ENCODE results near the gene USP17L28. TPM values are rescaled to one million over a fixed set of nuclear protein-coding genes. Genes with fewer than 3 reads are reported as not detected.
"Not testable (repeated sequence)": the region's sequence is repeated elsewhere in the genome, so short reads cannot be mapped to it uniquely, and the experiment has no call there.

The USP17L28 gene, protein sequence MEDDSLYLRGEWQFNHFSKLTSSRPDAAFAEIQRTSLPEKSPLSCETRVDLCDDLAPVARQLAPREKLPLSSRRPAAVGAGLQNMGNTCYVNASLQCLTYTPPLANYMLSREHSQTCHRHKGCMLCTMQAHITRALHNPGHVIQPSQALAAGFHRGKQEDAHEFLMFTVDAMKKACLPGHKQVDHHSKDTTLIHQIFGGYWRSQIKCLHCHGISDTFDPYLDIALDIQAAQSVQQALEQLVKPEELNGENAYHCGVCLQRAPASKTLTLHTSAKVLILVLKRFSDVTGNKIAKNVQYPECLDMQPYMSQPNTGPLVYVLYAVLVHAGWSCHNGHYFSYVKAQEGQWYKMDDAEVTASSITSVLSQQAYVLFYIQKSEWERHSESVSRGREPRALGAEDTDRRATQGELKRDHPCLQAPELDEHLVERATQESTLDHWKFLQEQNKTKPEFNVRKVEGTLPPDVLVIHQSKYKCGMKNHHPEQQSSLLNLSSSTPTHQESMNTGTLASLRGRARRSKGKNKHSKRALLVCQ
- not detected in 2 replicates for total RNA-seq (2014; rRNA removed; shearing (Covaris generic); ENCODE audit: low replicate concordance)

DNA sequence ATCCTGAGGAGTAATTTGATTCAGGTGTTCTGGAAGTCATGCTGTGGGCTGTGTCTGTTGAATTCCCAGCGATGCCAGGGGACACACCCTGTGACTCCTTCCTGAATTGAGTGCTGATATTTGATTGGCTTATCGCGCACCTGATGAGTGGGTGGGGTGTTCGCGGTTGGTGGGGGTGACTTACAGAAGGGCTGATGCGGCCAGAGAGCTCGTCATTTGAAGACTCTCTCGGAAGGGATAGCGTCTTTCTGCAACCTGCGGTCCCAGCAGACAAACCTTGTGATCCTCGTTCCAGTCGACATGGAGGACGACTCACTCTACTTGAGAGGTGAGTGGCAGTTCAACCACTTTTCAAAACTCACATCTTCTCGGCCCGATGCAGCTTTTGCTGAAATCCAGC, at the start of gene USP17L28:
Gene USP17L28, plus strand, starts transcription at position 301 of the 400 bp plus-strand sequence. Its CDS starts 0 bp downstream, at position 301.
- not testable (repeated sequence) for DNase-seq, H3K27me3 ChIP-seq, H3K9me3 ChIP-seq, H3K4me3 ChIP-seq, H3K36me3 ChIP-seq

DNA sequence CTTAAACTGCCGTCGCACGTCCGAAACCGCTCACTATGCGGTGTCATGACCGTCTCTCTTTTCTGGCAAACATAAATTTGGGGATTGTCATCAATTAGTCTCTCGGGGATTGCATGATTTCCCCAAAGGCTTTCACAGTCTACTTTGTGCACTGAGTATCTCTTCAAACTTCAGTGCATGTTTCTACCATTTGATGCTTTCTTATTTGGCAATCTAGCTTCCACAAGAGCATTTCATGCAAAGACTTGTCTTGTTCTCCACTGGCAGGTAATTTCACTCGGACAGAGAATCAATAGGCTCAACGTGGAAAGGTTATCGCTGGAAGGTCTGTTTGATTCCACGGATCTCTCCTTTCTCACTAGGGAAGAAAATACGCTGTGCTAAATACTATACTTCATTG, 24.5 kb upstream of the USP17L28 start:
- H3K27me3 ChIP-seq, H3K36me3 ChIP-seq, H3K4me3 ChIP-seq, H3K9me3 ChIP-seq, DNase-seq: not testable (repeated sequence)

DNA sequence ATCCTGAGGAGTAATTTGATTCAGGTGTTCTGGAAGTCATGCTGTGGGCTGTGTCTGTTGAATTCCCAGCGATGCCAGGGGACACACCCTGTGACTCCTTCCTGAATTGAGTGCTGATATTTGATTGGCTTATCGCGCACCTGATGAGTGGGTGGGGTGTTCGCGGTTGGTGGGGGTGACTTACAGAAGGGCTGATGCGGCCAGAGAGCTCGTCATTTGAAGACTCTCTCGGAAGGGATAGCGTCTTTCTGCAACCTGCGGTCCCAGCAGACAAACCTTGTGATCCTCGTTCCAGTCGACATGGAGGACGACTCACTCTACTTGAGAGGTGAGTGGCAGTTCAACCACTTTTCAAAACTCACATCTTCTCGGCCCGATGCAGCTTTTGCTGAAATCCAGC, 23.8 kb upstream of the USP17L28 start, which contains the start of gene USP17L24:
Gene USP17L24, plus strand, starts transcription at position 301 of the 400 bp plus-strand sequence. Its CDS starts 0 bp downstream, at position 301.
- not testable (repeated sequence) for H3K9me3 ChIP-seq, H3K4me3 ChIP-seq, H3K27me3 ChIP-seq, H3K36me3 ChIP-seq, DNase-seq

DNA sequence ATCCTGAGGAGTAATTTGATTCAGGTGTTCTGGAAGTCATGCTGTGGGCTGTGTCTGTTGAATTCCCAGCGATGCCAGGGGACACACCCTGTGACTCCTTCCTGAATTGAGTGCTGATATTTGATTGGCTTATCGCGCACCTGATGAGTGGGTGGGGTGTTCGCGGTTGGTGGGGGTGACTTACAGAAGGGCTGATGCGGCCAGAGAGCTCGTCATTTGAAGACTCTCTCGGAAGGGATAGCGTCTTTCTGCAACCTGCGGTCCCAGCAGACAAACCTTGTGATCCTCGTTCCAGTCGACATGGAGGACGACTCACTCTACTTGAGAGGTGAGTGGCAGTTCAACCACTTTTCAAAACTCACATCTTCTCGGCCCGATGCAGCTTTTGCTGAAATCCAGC, 19.1 kb upstream of the USP17L28 start, which contains the start of gene USP17L25:
Gene USP17L25, plus strand, starts transcription at position 301 of the 400 bp plus-strand sequence. Its CDS starts 0 bp downstream, at position 301.
- not testable (repeated sequence) for H3K4me3 ChIP-seq, H3K9me3 ChIP-seq, DNase-seq, H3K27me3 ChIP-seq, H3K36me3 ChIP-seq

DNA sequence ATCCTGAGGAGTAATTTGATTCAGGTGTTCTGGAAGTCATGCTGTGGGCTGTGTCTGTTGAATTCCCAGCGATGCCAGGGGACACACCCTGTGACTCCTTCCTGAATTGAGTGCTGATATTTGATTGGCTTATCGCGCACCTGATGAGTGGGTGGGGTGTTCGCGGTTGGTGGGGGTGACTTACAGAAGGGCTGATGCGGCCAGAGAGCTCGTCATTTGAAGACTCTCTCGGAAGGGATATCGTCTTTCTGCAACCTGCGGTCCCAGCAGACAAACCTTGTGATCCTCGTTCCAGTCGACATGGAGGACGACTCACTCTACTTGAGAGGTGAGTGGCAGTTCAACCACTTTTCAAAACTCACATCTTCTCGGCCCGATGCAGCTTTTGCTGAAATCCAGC, 14.3 kb upstream of the USP17L28 start, which contains the start of gene USP17L26:
Gene USP17L26, plus strand, starts transcription at position 301 of the 400 bp plus-strand sequence. Its CDS starts 0 bp downstream, at position 301.
- not testable (repeated sequence) for H3K27me3 ChIP-seq, H3K4me3 ChIP-seq, H3K36me3 ChIP-seq, H3K9me3 ChIP-seq, DNase-seq

DNA sequence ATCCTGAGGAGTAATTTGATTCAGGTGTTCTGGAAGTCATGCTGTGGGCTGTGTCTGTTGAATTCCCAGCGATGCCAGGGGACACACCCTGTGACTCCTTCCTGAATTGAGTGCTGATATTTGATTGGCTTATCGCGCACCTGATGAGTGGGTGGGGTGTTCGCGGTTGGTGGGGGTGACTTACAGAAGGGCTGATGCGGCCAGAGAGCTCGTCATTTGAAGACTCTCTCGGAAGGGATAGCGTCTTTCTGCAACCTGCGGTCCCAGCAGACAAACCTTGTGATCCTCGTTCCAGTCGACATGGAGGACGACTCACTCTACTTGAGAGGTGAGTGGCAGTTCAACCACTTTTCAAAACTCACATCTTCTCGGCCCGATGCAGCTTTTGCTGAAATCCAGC, 9.6 kb upstream of the USP17L28 start, which contains the start of gene USP17L5:
Gene USP17L5, plus strand, starts transcription at position 301 of the 400 bp plus-strand sequence. Its CDS starts 0 bp downstream, at position 301.
- H3K36me3 ChIP-seq, H3K9me3 ChIP-seq, DNase-seq, H3K27me3 ChIP-seq, H3K4me3 ChIP-seq: not testable (repeated sequence)

DNA sequence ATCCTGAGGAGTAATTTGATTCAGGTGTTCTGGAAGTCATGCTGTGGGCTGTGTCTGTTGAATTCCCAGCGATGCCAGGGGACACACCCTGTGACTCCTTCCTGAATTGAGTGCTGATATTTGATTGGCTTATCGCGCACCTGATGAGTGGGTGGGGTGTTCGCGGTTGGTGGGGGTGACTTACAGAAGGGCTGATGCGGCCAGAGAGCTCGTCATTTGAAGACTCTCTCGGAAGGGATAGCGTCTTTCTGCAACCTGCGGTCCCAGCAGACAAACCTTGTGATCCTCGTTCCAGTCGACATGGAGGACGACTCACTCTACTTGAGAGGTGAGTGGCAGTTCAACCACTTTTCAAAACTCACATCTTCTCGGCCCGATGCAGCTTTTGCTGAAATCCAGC, 4.8 kb upstream of the USP17L28 start, which contains the start of gene USP17L27:
Gene USP17L27, plus strand, starts transcription at position 301 of the 400 bp plus-strand sequence. Its CDS starts 0 bp downstream, at position 301.
- not testable (repeated sequence) for H3K27me3 ChIP-seq, H3K36me3 ChIP-seq, H3K4me3 ChIP-seq, DNase-seq, H3K9me3 ChIP-seq

DNA sequence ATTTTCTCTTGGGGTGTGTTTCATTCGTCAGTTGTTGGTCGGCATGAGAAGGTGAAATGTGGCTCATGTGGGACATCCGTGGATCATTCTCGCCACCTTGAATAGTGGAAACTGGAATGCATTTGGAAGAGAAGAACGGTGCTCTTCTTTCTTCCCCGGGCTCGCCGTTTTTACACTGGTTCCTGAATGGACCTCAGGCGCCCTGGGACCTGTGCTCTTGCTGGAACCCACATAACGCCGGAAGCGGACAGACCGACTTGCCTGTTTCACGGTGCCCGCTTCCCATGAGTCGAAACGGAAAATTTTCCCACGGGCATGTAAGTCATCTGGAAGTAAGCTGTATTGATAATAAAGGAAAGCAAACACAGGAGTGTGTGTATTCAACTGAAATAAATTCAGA, 2.2 kb downstream of the USP17L28 start:
- H3K36me3 ChIP-seq, H3K9me3 ChIP-seq, H3K4me3 ChIP-seq, H3K27me3 ChIP-seq, DNase-seq: not testable (repeated sequence)

DNA sequence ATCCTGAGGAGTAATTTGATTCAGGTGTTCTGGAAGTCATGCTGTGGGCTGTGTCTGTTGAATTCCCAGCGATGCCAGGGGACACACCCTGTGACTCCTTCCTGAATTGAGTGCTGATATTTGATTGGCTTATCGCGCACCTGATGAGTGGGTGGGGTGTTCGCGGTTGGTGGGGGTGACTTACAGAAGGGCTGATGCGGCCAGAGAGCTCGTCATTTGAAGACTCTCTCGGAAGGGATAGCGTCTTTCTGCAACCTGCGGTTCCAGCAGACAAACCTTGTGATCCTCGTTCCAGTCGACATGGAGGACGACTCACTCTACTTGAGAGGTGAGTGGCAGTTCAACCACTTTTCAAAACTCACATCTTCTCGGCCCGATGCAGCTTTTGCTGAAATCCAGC, 4.6 kb downstream of the USP17L28 start, which contains the start of gene USP17L29:
Gene USP17L29, plus strand, starts transcription at position 301 of the 400 bp plus-strand sequence. Its CDS starts 0 bp downstream, at position 301.
- H3K36me3 ChIP-seq, DNase-seq, H3K4me3 ChIP-seq, H3K27me3 ChIP-seq, H3K9me3 ChIP-seq: not testable (repeated sequence)

DNA sequence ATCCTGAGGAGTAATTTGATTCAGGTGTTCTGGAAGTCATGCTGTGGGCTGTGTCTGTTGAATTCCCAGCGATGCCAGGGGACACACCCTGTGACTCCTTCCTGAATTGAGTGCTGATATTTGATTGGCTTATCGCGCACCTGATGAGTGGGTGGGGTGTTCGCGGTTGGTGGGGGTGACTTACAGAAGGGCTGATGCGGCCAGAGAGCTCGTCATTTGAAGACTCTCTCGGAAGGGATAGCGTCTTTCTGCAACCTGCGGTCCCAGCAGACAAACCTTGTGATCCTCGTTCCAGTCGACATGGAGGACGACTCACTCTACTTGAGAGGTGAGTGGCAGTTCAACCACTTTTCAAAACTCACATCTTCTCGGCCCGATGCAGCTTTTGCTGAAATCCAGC, 14.1 kb downstream of the USP17L28 start, which contains the start of gene USP17L30:
Gene USP17L30, plus strand, starts transcription at position 301 of the 400 bp plus-strand sequence. Its CDS starts 0 bp downstream, at position 301.
- H3K36me3 ChIP-seq, H3K27me3 ChIP-seq, H3K4me3 ChIP-seq, DNase-seq, H3K9me3 ChIP-seq: not testable (repeated sequence)

DNA sequence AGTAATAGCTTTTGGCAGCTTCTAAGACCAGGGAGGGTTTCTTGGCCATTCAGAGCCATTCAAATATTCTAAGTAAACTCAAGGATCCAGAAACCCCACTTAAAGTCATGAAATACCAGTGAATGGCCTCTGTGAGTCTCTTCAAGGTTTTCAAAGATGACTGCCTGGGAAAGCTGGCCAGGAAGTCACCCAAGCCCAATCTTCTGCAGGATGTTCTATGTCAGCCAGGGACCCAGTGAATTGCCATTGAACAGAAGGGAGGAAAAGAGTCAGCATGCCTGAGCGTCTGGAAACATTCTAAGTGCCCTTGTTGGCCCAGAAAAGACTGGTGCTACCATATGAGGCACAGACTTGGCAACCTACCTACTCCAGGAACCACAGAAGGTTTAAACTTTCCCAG, 31.2 kb downstream of the USP17L28 start:
- not testable (repeated sequence) for H3K9me3 ChIP-seq, H3K27me3 ChIP-seq, DNase-seq, H3K4me3 ChIP-seq, H3K36me3 ChIP-seq

DNA sequence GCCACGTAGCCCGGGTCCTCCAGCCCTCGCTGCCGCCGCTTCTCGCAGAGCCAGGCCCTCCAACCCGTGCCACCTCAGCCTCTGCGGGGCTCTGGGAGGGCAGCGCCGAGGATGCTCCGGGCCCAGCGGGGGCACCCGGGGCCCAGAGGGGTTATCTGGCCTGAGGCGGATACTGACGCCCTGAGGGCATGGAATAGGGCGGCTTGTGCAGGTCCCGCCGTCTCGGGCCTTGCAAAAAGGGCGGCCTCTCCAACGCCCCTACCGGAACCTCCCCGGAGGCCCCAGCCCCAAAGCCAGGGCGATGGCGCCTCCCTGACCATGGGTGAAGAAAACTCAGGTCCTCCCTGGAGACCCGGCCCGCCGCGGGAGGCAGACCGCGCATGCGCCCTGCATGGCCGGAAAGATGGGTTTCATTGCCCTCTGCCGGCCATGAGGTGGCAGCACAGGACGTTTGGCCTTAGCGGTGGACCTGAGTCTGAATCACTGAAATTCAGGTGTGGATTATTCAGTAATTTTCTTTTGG, 32.4 kb downstream of the USP17L28 start:
- H3K36me3 ChIP-seq, H3K4me3 ChIP-seq, H3K27me3 ChIP-seq, H3K9me3 ChIP-seq: not testable (repeated sequence)
- DNase-seq = peak; percentile 24

DNA sequence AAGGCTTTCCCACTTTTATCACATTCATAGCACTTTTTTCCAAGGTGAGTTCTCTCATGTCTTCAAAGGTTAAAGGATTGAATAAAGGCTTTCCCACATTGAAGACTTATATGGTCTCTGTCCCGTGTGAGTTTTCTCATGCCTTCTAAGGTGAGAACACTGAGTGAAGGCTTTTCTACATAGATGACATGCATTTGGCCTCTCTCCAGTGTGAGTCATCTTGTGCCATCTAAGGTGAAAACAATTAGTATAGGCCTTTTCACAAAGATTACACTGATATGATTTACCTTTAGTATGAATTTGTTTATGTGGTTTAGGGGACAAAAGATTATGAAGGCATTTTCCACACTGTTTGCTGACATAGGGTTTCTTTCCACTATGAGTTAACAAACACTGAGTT, 35.4 kb downstream of the USP17L28 start:
- no peak for DNase-seq
- Histone ChIP-seq H3K27me3 (no peaks in the 10 kb centered on the region), H3K36me3 (no peaks in the 10 kb centered on the region), H3K9me3 (no peaks in the 10 kb centered on the region), H3K4me3 (no peak overlapping the region)

DNA sequence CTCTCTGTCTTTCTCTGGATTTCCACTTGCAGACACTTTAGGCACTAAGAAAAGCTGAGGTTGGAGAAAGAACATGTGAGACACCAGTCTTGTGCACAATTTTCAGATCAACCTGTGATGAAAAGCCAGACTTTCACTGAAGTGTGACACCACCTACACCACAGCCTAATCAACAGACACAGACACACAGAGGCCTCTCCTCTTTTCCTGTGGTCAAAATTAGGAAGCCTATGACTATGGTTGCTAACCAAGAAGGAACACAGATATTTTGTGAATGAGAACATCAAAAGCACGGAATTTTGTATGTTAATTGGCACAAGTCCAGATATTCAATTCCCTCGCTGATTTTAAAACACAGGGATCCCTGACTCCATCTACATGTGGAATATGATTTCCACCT, 40.3 kb downstream of the USP17L28 start:
- H3K27me3 ChIP-seq, H3K9me3 ChIP-seq, H3K36me3 ChIP-seq, H3K4me3 ChIP-seq, DNase-seq: not testable (repeated sequence)
